IPS-18c (cell line): ENCODE data around the gene ZFP3.
"Not testable (repeated sequence)": the region's sequence is repeated elsewhere in the genome, so short reads cannot be mapped to it uniquely, and the experiment has no call there.

Source experiments
- H3K4me3 ChIP-seq: 2 replicates; pipeline ENCODE4 v1.7.0; 2013; ENCODE audit warnings: low read depth, mild to moderate bottlenecking, low read length, moderate library complexity; ENCODE audit not compliant: insufficient read depth
- H3K9me3 ChIP-seq: one replicate; pipeline ENCODE4 v1.6.1; 2013; ENCODE audit warnings: mild to moderate bottlenecking, low read length, moderate library complexity; ENCODE audit not compliant: control insufficient read depth, insufficient read depth

The ZFP3 gene

DNA sequence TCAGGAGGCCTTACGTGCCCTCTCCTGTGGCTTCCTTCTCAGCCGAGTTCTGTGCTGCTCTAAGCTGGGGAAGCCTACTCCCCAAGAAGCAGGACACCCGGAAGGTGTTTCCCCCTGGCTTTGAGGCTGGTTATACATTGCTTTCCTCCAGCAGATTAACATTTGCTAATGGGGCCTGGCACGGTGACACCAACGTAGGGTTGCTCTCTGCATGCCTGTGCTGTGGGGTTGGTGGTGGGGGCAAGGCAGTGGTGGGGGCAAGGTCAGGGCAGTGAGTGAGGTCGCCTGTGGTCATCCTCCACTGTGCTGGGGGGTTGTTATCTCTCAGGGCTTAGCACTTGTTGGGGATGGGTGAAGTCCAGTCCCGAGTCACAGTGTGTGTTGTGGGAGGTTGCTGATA lies 41.8 kb downstream of the ZFP3 start:
- Histone ChIP-seq H3K4me3 (no peak overlapping the region), H3K9me3 (peaks cover 4% of the 10 kb centered on the region)

DNA sequence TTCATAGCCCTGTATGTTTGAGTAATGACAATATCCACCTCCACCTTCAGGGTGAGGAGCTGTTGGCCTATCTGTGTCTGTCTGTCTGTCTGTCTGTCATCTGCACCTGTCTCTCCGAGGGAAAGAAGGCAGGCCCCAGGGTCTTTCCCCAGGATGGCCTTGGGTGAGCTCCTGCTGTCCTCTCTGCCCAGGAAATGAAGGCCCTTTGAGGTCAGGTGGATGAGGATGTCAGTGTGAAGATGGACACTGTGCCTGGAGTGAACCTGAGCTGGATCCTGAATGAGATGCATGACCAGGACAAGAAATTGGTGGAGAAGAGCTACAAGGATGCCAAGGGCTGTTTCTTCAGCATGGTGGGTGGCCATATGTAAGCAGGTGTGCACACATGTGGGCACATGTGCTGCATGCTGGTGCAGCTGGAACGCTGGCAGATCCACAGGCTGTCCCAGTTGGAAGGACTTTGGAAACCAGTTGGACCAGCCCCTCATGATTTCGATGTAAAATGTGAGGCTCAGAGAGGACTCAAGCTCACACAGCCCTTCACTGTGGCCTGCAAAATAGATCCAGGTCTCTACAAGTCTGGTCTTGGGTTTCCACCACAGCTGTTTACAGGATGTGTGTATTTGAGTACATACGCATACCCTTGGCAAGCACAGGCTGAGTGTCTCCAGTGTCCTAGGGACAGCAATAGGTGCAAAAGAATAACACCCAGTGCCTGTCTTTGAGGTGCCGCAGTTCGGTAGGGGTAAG lies 42.3 kb downstream of the ZFP3 start:
- not testable (repeated sequence) for H3K4me3 ChIP-seq, H3K9me3 ChIP-seq

DNA sequence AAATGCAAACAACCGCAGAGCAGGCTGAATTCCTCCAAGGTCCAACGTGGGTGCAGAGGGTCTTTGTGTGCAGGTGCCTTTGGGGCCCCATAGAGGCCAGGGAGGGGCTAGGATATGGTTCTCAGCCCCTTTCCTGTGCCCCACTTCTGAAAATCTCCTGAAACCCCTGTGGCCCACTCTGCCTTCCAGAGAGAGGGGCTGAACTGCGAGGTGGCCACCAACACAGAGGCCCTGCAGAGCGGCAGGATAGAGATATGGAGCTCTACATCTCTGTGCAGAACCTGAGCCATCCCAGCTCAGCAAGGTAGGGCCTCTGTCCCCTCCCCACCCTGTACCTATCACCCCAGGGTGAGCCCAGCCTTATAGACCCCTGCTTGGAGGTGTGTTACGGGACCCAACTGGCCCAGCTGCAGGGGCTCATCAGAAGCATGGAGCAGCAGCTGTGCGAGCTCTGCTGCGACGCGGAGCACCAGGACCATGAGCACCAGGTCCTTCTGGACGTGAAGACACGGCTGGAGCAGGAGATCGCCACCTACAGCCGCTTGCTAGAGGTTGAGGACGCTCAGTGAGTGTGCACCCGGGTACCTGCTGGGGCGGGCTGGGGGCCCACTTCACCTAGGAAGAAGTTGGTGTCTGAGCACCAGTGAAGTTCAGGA lies 43.0 kb downstream of the ZFP3 start:
- Histone ChIP-seq H3K9me3 (no peaks in the 10 kb centered on the region), H3K4me3 (no peak overlapping the region)

DNA sequence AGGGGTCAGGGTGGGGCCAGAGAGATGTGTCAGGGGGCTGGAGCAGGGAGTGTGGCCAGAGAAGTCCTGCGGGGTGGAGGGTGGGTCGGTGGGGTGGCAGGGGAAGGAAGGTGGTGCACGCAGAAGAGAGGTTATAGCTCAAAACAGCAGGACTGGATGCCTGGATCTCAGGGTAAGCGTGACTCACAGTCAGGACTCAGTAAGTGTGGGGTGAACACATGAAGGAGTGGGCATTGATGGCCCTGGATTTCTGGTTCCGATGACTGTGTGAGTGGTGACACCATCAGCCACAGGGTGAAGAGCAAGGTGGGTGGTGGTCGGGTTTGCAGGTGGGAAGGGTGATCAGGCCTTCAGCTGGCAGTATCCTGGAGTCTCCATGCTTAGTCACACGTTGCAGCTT lies 43.8 kb downstream of the ZFP3 start:
- peak overlapping the region; percentile 64; the same call in 1 of the 2 replicates for H3K4me3 ChIP-seq
- H3K9me3 ChIP-seq: not testable (repeated sequence)

DNA sequence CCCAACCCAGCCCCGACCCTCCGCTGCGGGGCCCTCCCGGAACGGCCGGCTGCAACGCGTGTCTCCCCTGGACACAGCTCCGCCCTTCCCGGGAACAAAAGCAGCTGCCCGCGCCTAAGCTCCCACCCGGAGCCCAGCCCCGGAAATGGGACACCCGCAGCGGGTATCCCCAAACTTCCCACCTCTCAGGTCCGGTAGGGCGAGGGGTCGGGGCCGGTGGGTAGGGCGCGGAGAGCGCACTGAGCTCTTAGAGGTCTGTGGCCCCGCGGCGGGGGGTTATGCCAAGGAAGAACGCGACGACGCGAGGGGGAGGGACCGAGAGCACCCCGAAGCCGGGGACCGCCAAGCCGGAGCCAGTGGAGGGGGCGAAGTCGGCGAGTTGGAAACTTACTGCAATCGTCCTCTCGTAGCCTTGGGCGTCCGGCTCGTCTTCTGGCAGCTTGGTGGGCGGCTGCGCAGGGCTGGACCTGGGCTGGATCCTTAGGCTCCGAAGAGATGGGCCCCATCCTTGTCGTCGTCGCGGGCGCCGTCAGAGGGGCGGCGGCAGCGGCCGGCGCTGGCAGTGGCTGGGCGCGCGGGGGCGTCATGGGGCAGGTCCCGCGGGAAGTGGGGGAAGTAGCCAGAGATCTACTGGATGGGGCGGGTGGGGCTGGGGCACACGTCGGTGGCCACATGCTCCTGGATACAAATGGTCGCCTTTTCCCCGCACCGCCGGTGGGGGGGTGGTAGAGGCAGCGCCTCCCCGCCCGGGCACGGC lies 44.5 kb downstream of the ZFP3 start:
- H3K4me3 ChIP-seq: peak overlapping the region; percentile 64
- no peaks in the 10 kb centered on the region for H3K9me3 ChIP-seq

DNA sequence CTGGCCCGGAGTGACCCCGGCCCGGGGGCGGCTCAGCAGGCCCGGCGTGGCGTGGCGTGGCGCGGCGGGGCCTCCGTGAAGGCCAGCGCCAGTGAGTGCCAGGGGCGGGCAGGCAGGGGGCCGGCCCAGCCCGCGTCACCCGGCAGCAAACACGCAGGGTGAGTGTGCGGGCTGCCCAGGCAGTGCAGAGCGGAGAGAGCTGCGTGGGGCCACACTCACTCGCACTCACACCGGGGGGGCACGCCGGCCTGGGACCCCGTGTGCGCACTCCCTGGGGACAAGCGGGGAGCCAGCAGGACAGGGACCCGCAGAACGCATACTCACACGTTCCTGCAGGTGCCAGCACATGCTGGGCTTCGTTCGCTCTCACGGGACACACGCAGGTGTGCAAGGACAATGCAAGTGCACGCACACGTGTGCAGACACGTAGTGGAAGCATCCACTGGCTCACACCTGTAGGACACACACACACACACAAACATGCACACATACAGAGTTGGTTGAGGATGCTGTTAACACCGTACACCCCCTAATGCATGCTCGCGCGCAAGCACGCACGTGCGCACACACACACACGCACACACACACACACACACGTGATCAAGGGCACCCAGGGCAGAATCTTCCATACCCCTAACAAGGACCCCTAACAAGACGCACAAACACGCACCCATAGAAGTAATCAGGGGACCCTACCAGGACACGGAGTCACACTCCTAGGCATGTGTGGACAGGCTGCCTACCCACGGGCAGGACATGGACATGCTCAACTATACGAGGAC lies 45.3 kb downstream of the ZFP3 start:
- Histone ChIP-seq H3K4me3 (no peak overlapping the region; the same call in 1 of the 2 replicates), H3K9me3 (no peaks in the 10 kb centered on the region)

DNA sequence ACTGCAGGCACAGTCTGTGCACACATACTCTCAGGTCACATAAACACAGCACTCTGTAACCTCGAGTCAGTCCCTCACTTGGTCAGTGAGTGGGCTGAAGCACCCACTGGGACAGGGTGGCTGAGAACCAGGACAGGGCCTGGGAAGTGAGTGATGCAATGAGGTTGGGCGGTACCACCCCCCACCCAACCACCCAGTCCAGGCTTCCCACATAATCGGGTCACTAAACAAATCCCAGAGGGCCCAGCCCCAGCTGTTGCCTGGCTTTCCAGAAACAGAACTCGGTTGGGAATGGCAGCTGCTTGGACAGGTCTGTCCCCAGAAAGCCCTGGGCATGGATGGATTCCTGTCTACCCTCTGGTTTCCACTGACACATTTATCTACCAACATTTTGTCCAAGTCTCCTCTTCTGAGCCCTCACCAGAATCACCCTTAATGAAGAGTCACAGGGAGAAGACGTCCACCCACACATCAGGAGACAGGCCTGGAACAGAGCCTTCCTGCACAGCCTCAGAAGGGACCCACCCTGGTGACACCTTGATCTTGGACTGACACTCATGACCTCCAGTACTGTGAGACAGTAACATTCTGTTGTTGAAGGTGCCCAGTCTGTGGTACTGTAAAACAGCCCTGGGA lies 46.0 kb downstream of the ZFP3 start:
- H3K4me3 ChIP-seq, H3K9me3 ChIP-seq: not testable (repeated sequence)

DNA sequence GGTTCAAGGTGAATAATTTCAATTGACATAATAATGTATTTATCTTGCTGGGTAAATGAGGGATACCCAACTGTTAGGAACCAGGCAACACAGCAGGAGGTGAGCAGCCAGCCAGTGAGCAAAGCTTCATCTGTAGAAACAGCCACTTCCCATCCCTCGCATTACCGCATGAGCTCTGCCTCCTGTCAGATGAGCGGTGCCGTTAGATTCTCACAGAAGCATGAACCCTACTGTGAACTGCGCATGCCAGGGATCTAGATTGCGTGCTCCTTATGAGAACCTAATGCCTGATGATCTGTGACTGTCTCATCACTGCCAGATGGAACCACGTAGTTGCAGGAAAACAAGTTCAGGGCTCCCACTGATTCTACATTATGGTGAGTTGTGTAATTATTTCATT lies 46.6 kb downstream of the ZFP3 start:
- not testable (repeated sequence) for H3K4me3 ChIP-seq, H3K9me3 ChIP-seq

DNA sequence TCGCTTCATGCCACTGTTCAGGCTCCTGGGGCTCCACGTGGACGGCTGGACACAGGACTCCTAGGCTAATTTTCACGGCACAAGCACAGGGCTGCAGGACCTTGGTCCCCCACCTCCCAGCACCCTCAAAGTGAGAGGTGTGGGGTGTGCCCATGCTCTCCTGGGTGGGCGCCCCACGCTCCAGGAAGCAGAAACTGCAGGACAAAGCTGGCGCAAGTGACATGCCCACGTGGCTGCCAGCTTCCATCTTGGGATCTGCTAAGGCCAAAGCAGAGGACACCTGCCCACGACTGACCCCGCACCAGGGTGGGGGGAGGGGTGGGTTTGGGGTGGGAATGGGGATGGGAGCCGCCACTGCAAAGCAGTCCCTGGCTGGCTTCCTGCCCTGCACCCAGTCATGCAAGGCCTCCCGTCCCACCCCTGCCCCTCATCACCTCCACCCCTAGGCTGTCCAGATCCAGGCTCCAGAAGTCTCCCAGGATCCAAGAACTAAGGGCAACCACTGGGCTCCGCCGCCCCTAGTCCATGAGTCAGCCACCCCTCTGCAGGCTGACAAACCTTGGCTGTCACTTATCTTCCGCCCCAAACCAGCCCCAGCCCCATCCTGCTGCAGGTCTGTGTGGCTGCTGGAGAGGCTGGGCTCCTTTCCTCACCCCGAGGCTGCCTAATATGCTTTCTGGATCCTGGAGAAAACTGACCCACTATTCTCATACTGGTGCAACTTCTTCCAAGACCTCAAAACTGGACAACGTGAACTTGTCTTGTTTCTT lies 48.6 kb downstream of the ZFP3 start:
- Histone ChIP-seq H3K4me3 (no peak overlapping the region), H3K9me3 (no peaks in the 10 kb centered on the region)

DNA sequence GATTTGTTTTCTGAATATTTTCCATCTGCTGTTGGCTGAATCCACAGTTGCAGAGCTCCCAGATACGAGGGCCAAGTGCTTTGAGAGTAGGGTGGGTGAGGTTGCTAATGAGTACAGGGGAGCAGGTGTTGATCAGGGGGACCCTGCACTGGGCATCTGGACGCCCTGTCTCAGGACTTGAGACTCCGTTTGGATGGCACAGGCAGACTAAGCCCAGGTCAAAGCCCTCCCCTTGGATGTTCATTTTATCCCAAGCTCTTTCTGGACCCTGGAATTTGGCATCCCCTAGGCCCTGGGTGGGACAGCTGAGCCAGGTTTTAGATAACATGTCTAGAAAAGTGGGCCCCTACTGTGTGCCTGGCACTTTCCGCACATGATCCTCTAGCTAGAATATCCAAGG lies 49.6 kb downstream of the ZFP3 start:
- Histone ChIP-seq H3K4me3 (no peak overlapping the region), H3K9me3 (no peaks in the 10 kb centered on the region)

DNA sequence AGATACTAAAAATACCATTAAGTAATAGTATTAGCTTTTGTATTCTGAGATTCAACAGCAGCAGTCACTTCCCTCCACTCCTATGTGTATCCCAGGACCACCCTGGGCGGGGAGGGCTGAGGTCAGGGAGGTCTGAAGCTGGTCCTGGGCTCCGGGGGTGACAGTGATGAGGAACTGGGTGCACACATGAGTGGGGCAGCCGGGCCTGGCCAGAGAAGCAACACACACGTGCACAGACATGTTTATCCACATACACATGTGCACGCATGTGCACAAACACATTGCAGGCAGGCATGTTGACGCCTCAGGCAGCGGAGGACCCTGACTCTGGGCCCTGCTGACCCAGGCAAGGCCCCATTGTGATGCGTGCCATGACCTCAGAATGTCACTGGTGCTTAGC lies 50.1 kb downstream of the ZFP3 start:
- H3K4me3 ChIP-seq, H3K9me3 ChIP-seq: not testable (repeated sequence)

DNA sequence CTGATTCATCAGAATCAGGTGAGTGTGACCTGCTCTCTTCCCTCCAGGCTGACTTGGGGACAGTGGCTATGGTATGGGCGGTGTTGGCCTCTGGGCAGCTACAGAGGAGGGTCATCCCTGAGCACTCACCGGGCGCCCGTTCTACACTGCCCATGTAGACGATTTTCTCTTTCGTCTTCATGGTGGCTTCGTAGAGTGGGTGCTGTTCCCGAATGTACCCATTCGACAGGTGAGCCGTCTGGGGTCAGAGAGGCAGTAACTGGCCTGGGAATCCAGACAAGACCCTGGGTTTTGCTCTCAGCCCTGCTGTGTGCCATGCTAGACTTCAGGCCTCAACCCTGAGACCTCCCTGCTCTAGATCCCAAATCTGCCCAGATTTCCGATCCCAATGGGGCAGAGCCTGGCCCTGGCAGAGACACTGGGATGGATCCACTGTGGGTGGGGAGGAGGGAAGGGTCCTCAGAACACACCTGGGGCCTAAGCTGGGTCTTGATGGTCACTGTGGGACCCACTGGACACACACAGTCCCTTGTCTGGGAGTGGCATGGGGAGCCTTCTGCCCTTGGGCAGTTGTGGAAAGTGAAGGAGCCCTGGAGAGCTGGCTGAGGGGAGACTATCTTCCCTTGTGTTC lies 50.8 kb downstream of the ZFP3 start:
- no peak overlapping the region for H3K4me3 ChIP-seq

DNA sequence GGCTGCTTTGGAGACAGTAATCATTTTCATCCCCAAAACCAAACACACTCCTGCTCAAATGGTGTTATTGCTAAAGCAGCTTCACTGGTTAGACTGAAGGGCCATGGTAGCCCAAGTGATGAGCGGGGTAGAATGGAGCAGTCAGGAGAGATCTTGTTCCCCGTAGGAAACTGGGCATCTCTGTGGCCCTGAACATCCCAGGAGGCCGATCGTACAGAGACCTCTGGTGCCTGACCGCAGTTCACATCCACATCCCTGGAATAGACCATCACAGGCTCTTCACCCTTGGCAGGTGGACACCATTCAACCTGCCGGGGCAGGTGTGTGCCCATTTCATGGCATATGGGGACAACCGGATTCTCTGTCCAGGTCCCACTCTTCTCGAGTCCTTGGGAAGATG lies 51.5 kb downstream of the ZFP3 start:
- not testable (repeated sequence) for H3K9me3 ChIP-seq, H3K4me3 ChIP-seq

More for the DNA sequence above, 50.8 kb downstream of the ZFP3 start:
- no peaks in the 10 kb centered on the region for H3K9me3 ChIP-seq

DNA sequence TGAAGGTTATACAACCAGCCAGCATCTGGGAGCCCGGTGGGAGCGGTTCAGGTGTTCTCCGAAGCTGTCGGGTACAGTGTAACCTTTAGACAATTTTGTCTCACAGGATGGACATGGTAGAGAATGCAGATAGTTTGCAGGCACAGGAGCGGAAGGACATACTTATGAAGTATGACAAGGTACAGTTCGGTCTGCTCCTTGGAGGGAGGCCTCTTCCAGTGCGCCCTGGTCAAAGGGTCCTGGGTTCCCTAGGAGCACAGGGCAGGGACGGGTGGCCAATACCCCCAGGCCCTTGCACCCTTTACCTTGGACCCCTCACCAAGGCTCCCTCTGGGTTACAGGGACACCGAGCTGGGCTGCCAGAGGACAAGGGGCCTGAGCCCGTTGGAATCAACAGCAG lies 52.0 kb downstream of the ZFP3 start:
- H3K9me3 ChIP-seq, H3K4me3 ChIP-seq: not testable (repeated sequence)

DNA sequence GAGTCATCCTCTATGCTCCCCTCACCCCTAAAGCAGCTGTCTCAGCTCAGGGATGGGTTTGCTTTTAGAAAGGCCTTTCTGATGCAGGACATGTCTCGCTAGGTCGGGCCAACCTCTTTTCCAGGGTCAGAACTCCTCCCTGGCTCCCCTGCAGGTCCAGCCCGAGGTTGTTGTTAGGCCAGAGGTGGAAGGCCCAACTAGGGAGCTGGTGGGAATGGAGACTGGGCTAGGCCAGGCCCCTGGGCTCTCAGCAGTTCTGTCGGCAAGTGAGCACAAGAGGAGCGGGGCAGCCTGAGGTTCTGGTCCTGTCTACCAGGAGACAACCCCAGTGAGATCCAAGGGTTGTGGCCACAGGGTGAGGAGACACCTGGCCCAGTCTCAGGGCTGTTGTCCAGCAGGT lies 52.4 kb downstream of the ZFP3 start:
- H3K4me3 ChIP-seq, H3K9me3 ChIP-seq: not testable (repeated sequence)

DNA sequence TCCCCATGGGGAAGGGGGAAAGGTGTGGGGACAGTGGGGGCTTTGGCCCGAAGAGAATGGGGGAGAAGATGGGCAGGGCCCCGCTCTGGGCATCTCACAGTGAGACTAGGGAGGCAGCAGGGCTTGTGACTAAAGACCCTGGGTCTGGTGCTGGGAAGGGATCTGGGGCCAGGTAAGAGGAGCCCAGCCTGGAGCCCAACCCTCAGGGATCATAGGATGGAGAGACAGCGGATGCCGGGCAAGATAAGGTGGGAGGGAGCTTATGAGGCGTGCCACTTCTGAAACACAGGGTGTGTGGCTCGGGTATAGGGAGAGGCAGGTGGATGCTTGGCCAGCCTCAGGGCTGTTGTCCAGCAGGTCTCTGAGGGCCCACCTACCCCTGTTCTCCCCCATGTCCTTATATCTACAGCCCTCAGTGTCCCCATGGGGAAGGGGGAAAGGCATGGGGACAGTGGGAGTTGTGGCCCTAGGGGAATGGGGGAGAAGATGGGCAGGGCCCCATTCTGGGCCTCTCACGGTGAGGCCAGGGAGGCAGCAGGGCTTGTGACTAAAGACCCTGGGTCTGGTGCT lies 53.0 kb downstream of the ZFP3 start:
- no peak overlapping the region for H3K4me3 ChIP-seq
- no peaks in the 10 kb centered on the region for H3K9me3 ChIP-seq
